Measurements from ENCODE around the gene ANTXR2. TPM values are rescaled to one million over a fixed set of nuclear protein-coding genes. Genes with fewer than 3 reads are reported as not detected.

The ANTXR2 gene
- total and polyA plus RNA-seq, 9 of the 15 experiments (the other 6 are each of a cell fraction or from before 2014, with no cell fraction given): 10.1 to 83.8 (median 60.3) TPM

DNA sequence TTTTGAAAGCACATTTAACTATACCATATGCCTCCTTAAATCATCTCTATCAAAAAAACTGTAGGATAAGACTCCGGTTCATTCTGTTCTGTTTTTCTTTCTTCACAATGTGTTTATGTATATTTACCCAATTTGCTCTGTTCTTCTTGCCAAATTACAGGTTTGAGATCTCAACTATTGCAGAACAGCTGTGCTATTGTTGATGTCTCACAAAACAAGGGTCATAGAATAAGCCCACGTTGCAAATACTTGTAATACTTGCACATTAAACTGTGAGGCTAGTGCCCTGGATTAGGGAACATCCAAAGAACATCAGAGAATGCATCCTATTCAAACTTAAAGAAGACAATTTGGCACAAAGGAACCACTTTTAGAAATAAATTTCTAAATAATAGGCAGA lies 45.4 kb downstream of the ANTXR2 start:
- Histone ChIP-seq H3K9me3 (replicated peaks; ENCODE audit: control insufficient read depth, insufficient read depth, low read depth, low read length) (no peaks in the 10 kb centered on the region), H2AFZ (ENCODE audit: low read depth, low read length) (no peak overlapping the region), H3K9ac (ENCODE audit: insufficient read depth in 1 of 2, low read depth in 2 of 2, low read length in 2 of 2) (no peak overlapping the region), H3K27ac (ENCODE audit: extremely low read depth, low read depth, low read length) (no peak overlapping the region), H3K9me1 (ENCODE audit: control insufficient read depth, insufficient read depth, low read length) (no peaks in the 10 kb centered on the region), H3K4me2 (ENCODE audit: insufficient read depth, low read length) (no peak overlapping the region), H3K4me1 (replicated peaks in 1 of 2; ENCODE audit: control insufficient read depth in 2 of 2, insufficient read depth in 2 of 2, low read length in 2 of 2) (no peaks in the 10 kb centered on the region), H4K20me1 (replicated peaks; ENCODE audit: control insufficient read depth, insufficient read depth, low read length) (no peaks in the 10 kb centered on the region), H3K79me2 (ENCODE audit: control insufficient read depth, insufficient read depth, low read length) (no peaks in the 10 kb centered on the region), H3K4me3 (no peak overlapping the region), H3K36me3 (ENCODE audit: control insufficient read depth, insufficient read depth, low read length) (peaks cover 89% of the 10 kb centered on the region; the same call in 2 of the 3 replicates), H3K27me3 (ENCODE audit: control insufficient read depth in 2 of 2, insufficient read depth in 2 of 2, low read length in 2 of 2) (no peaks in the 10 kb centered on the region)
- FAIRE-seq: no peak
- POLR2A ChIA-PET: no interaction called here
- intact Hi-C loops (cut with micrococcal nuclease): no loop called here
- DNase-seq (ENCODE audit: extremely low read depth in 1 of 4, low spot score in 3 of 4): no peak
- CTCF ChIA-PET (ENCODE audit: low intra/inter-chr PET ratio): no interaction called here
- WGBS (ENCODE audit: insufficient coverage, low coverage, missing lambda C conversion rate): 85% methylated on average over 2 of the region's 2 CpGs
- in situ Hi-C loops (cut with MboI): no loop called here
- no TSS peak for BruUV-seq (replicated peaks)
- ATAC-seq: no peak
- no peak for TF ChIP-seq TCF15 (CRISPR knock-in tag; IDR thresholded peaks at IDR 0.05)
- TF ChIP-seq, protein P1, sequence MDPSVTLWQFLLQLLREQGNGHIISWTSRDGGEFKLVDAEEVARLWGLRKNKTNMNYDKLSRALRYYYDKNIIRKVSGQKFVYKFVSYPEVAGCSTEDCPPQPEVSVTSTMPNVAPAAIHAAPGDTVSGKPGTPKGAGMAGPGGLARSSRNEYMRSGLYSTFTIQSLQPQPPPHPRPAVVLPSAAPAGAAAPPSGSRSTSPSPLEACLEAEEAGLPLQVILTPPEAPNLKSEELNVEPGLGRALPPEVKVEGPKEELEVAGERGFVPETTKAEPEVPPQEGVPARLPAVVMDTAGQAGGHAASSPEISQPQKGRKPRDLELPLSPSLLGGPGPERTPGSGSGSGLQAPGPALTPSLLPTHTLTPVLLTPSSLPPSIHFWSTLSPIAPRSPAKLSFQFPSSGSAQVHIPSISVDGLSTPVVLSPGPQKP (CRISPR knock-in tag; IDR thresholded peaks at IDR 0.05): no peak
- TF ChIP-seq CCAR2 (IDR thresholded peaks at IDR 0.05; ENCODE audit: low read depth, low read length): no peak
- TF ChIP-seq E4F1 (CRISPR knock-in tag; IDR thresholded peaks at IDR 0.05; ENCODE audit: borderline replicate concordance): no peak
- no peak for TF ChIP-seq TBP (optimal IDR thresholded peaks at IDR 0.05; ENCODE audit: low read depth, low read length)
- no peak for TF ChIP-seq ZNF584 (CRISPR knock-in tag; IDR thresholded peaks at IDR 0.05; ENCODE audit: low read depth)
- TF ChIP-seq ZNF175 (CRISPR knock-in tag; IDR thresholded peaks at IDR 0.05; ENCODE audit: low read depth): no peak
- TF ChIP-seq NCOA1 (IDR thresholded peaks at IDR 0.05; ENCODE audit: low read depth): no peak
- no peak for TF ChIP-seq RBM25 (IDR thresholded peaks at IDR 0.05; ENCODE audit: low read depth, low read length, severe bottlenecking)
- TF ChIP-seq, protein P2, sequence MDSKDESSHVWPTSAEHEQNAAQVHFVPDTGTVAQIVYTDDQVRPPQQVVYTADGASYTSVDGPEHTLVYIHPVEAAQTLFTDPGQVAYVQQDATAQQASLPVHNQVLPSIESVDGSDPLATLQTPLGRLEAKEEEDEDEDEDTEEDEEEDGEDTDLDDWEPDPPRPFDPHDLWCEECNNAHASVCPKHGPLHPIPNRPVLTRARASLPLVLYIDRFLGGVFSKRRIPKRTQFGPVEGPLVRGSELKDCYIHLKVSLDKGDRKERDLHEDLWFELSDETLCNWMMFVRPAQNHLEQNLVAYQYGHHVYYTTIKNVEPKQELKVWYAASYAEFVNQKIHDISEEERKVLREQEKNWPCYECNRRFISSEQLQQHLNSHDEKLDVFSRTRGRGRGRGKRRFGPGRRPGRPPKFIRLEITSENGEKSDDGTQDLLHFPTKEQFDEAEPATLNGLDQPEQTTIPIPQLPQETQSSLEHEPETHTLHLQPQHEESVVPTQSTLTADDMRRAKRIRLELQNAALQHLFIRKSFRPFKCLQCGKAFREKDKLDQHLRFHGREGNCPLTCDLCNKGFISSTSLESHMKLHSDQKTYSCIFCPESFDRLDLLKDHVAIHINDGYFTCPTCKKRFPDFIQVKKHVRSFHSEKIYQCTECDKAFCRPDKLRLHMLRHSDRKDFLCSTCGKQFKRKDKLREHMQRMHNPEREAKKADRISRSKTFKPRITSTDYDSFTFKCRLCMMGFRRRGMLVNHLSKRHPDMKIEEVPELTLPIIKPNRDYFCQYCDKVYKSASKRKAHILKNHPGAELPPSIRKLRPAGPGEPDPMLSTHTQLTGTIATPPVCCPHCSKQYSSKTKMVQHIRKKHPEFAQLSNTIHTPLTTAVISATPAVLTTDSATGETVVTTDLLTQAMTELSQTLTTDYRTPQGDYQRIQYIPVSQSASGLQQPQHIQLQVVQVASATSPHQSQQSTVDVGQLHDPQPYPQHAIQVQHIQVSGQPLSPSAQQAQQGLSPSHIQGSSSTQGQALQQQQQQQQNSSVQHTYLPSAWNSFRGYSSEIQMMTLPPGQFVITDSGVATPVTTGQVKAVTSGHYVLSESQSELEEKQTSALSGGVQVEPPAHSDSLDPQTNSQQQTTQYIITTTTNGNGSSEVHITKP (IDR thresholded peaks at IDR 0.05; ENCODE audit: partially characterized antibody): no peak
- TF ChIP-seq SNRNP70 (optimal IDR thresholded peaks at IDR 0.05; ENCODE audit: low read depth, low read length): no peak
- no peak for TF ChIP-seq BHLHE40 (IDR thresholded peaks at IDR 0.05; ENCODE audit: low read length)
- TF ChIP-seq, protein P3, sequence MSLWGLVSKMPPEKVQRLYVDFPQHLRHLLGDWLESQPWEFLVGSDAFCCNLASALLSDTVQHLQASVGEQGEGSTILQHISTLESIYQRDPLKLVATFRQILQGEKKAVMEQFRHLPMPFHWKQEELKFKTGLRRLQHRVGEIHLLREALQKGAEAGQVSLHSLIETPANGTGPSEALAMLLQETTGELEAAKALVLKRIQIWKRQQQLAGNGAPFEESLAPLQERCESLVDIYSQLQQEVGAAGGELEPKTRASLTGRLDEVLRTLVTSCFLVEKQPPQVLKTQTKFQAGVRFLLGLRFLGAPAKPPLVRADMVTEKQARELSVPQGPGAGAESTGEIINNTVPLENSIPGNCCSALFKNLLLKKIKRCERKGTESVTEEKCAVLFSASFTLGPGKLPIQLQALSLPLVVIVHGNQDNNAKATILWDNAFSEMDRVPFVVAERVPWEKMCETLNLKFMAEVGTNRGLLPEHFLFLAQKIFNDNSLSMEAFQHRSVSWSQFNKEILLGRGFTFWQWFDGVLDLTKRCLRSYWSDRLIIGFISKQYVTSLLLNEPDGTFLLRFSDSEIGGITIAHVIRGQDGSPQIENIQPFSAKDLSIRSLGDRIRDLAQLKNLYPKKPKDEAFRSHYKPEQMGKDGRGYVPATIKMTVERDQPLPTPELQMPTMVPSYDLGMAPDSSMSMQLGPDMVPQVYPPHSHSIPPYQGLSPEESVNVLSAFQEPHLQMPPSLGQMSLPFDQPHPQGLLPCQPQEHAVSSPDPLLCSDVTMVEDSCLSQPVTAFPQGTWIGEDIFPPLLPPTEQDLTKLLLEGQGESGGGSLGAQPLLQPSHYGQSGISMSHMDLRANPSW (CRISPR knock-in tag; IDR thresholded peaks at IDR 0.05): no peak

Data from K562 (cell line).